ENCODE data around the gene ILDR1.

GRCh38 chr3:122021037-122021436, 1.0 kb downstream of the ILDR1 start:
- TF ChIP-seq CTCF (IDR thresholded peaks at IDR 0.05; ENCODE audit: poor library complexity), result no peak
- no peak for TF ChIP-seq EZH2 (IDR thresholded peaks at IDR 0.05; ENCODE audit: borderline replicate concordance)
